Measurements from ENCODE around the gene DOCK1.
"Not testable (repeated sequence)": the region's sequence is repeated elsewhere in the genome, so short reads cannot be mapped to it uniquely, and the experiment has no call there.

DOCK1 gene

GRCh38 chr10:126935263-126935946 is 30.2 kb downstream of the DOCK1 start:
- Histone ChIP-seq H3F3A (ENCODE audit: insufficient read depth, low read length) (no peaks in the 10 kb centered on the region), H3K79me2 (ENCODE audit: low read length) (no peaks in the 10 kb centered on the region), H3K27ac (ENCODE audit: low read length) (no peak overlapping the region), H3K9me3 (replicated peaks; ENCODE audit: insufficient read depth, low read length) (no peaks in the 10 kb centered on the region), H3K36me3 (replicated peaks; ENCODE audit: insufficient read depth, low read length) (no peaks in the 10 kb centered on the region), H3K4me1 (ENCODE audit: low read length) (no peaks in the 10 kb centered on the region), H3K27me3 (replicated peaks; ENCODE audit: insufficient read depth, low read length) (no peaks in the 10 kb centered on the region), H3K4me2 (ENCODE audit: low read depth, low read length) (no peak overlapping the region), H2AFZ (ENCODE audit: low read length) (no peak overlapping the region), H3K9me2 (replicated peaks; ENCODE audit: insufficient read depth, low read length) (no peaks in the 10 kb centered on the region), H3K4me3 (ENCODE audit: low read length) (no peak overlapping the region), H4K20me1 (ENCODE audit: insufficient read depth, low read length) (no peaks in the 10 kb centered on the region), H3K9ac (ENCODE audit: low read length) (no peak overlapping the region)
- TF ChIP-seq, protein P1, sequence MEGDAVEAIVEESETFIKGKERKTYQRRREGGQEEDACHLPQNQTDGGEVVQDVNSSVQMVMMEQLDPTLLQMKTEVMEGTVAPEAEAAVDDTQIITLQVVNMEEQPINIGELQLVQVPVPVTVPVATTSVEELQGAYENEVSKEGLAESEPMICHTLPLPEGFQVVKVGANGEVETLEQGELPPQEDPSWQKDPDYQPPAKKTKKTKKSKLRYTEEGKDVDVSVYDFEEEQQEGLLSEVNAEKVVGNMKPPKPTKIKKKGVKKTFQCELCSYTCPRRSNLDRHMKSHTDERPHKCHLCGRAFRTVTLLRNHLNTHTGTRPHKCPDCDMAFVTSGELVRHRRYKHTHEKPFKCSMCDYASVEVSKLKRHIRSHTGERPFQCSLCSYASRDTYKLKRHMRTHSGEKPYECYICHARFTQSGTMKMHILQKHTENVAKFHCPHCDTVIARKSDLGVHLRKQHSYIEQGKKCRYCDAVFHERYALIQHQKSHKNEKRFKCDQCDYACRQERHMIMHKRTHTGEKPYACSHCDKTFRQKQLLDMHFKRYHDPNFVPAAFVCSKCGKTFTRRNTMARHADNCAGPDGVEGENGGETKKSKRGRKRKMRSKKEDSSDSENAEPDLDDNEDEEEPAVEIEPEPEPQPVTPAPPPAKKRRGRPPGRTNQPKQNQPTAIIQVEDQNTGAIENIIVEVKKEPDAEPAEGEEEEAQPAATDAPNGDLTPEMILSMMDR (IDR thresholded peaks at IDR 0.05; ENCODE audit: low read length) = no peak
- DNase-seq = no peak

GRCh38 chr10:126937026-126937425 is 31.8 kb downstream of the DOCK1 start:
- Histone ChIP-seq H3F3A (ENCODE audit: insufficient read depth, low read length) (no peaks in the 10 kb centered on the region), H3K4me1 (ENCODE audit: low read length) (no peaks in the 10 kb centered on the region), H3K4me2 (ENCODE audit: low read depth, low read length) (no peak overlapping the region), H4K20me1 (ENCODE audit: insufficient read depth, low read length) (no peaks in the 10 kb centered on the region), H3K27ac (ENCODE audit: low read length) (no peak overlapping the region), H3K27me3 (replicated peaks; ENCODE audit: insufficient read depth, low read length) (no peaks in the 10 kb centered on the region), H3K36me3 (replicated peaks; ENCODE audit: insufficient read depth, low read length) (no peaks in the 10 kb centered on the region), H3K9me3 (replicated peaks; ENCODE audit: insufficient read depth, low read length) (no peaks in the 10 kb centered on the region), H2AFZ (ENCODE audit: low read length) (no peak overlapping the region), H3K79me2 (ENCODE audit: low read length) (no peaks in the 10 kb centered on the region), H3K4me3 (ENCODE audit: low read length) (no peak overlapping the region), H3K9me2 (replicated peaks; ENCODE audit: insufficient read depth, low read length) (no peaks in the 10 kb centered on the region), H3K9ac (ENCODE audit: low read length) (no peak overlapping the region)
- no peak for DNase-seq
- no peak for TF ChIP-seq EZH2 (optimal IDR thresholded peaks at IDR 0.05; ENCODE audit: low read depth, low read length)
- no peak for TF ChIP-seq EZH2phosphoT487 (IDR thresholded peaks at IDR 0.05; ENCODE audit: low read length)
- TF ChIP-seq, protein P1 (IDR thresholded peaks at IDR 0.05; ENCODE audit: low read length) = no peak

DNA sequence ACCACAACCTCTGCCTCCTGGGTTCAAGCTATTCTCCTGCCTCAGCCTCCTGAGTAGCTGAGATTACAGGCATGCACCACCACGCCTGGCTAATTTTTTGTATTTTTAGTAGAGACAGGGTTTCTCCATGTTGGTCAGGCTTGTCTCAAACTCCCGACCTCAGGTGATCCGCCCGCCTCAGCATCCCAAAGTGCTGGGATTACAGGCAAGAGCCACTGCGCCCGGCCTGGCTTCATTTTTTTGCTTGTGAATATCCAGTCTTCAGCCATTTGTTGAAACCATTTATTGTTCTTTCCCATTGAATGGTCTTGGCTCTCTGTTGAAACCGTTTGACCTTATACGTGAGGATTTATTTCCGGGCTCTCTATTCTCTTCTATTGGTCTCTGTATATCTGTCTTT is 32.9 kb downstream of the DOCK1 start:
- not testable (repeated sequence) for H3F3A ChIP-seq (ENCODE audit: insufficient read depth, low read length); H3K4me1 ChIP-seq (ENCODE audit: low read length); H3K9ac ChIP-seq (ENCODE audit: low read length); H3K36me3 ChIP-seq (replicated peaks; ENCODE audit: insufficient read depth, low read length); H3K4me3 ChIP-seq (ENCODE audit: low read length); H3K79me2 ChIP-seq (ENCODE audit: low read length); H4K20me1 ChIP-seq (ENCODE audit: insufficient read depth, low read length); H3K4me2 ChIP-seq (ENCODE audit: low read depth, low read length); H3K9me3 ChIP-seq (replicated peaks; ENCODE audit: insufficient read depth, low read length); H3K27me3 ChIP-seq (replicated peaks; ENCODE audit: insufficient read depth, low read length); H3K27ac ChIP-seq (ENCODE audit: low read length); DNase-seq; H3K9me2 ChIP-seq (replicated peaks; ENCODE audit: insufficient read depth, low read length); H2AFZ ChIP-seq (ENCODE audit: low read length)

DNA sequence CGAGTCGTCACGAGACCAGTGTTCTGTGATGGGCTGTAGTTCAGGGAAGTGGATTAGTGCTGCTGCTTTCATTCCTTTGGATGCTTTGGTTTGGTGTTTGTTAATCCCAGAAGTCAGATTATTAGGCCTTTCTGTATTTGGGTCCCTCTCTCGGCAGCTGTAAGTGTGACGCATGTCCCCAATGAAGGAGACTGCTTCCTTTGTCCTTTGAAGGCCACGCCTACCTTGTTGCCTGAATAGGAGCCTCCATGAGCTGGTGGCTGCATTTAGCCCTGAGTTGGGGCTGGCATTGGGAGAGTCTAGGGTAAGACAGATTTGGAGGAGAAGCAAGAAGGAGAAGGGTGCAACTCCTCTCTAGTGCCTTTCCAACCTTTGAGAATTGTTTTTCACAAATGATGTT is 34.5 kb downstream of the DOCK1 start:
- Histone ChIP-seq H3K4me1 (ENCODE audit: low read length) (no peaks in the 10 kb centered on the region), H3K27me3 (replicated peaks; ENCODE audit: insufficient read depth, low read length) (no peaks in the 10 kb centered on the region), H3K36me3 (replicated peaks; ENCODE audit: insufficient read depth, low read length) (no peaks in the 10 kb centered on the region), H3K9me2 (replicated peaks; ENCODE audit: insufficient read depth, low read length) (no peaks in the 10 kb centered on the region), H3K27ac (ENCODE audit: low read length) (no peak overlapping the region), H4K20me1 (ENCODE audit: insufficient read depth, low read length) (no peaks in the 10 kb centered on the region), H3K4me2 (ENCODE audit: low read depth, low read length) (no peak overlapping the region), H3K4me3 (ENCODE audit: low read length) (no peak overlapping the region), H3K79me2 (ENCODE audit: low read length) (no peaks in the 10 kb centered on the region), H3K9me3 (replicated peaks; ENCODE audit: insufficient read depth, low read length) (no peaks in the 10 kb centered on the region), H2AFZ (ENCODE audit: low read length) (no peak overlapping the region), H3F3A (ENCODE audit: insufficient read depth, low read length) (no peaks in the 10 kb centered on the region), H3K9ac (ENCODE audit: low read length) (no peak overlapping the region)
- TF ChIP-seq, protein P1 (IDR thresholded peaks at IDR 0.05; ENCODE audit: low read length) = no peak
- TF ChIP-seq EZH2phosphoT487 (IDR thresholded peaks at IDR 0.05; ENCODE audit: low read length) (no peak), EZH2 (optimal IDR thresholded peaks at IDR 0.05; ENCODE audit: low read depth, low read length) (no peak)
- no peak for DNase-seq

All from MM.1S (cell line).